Panc1 (cell line): ENCODE data around the gene SH3TC2. TPM values are rescaled to one million over a fixed set of nuclear protein-coding genes. Genes with fewer than 3 reads are reported as not detected.

Experiments
- ATAC-seq: fragments of 200-7000 bp; cut with Tn5 transposase; 2 replicates; pipeline ENCODE4 v1.9.1; 2020; ENCODE audit warnings: mild to moderate bottlenecking, moderate library complexity
- BruUV-seq: library from RNA; stranded (reverse); fragments of 400-500 nt; replicated peaks from 2 replicates; lab custom pipeline; 2021; lab: Mats Ljungman, UMichigan
- CTCF ChIA-PET: fragments of 300-600 bp; sonication (Branson Sonifier 250); formaldehyde crosslinking; loops from one replicate; lab custom pipeline; 2022; ENCODE audit warnings: antibody characterized with exemption; lab: Charles Lee
- POLR2A ChIA-PET: fragments of 300-600 bp; sonication (Branson Sonifier 250); formaldehyde crosslinking; loops from one replicate; lab custom pipeline; 2022; ENCODE audit warnings: antibody characterized with exemption; lab: Charles Lee
- DNase-seq: peaks from one replicate; pipeline ENCODE4 v3.0.0-alpha.2; 2010; ENCODE audit warnings: low read depth, low spot score
- H3K27ac ChIP-seq: 2 replicates; pipeline ENCODE4 v1.5.1; 2011; ENCODE audit warnings: mild to moderate bottlenecking, low read length, inconsistent platforms
- H3K27me3 ChIP-seq: fragments of 200-500 bp; sonication (Bioruptor generic); 2 replicates; pipeline ENCODE4 v1.6.0; 2014; ENCODE audit warnings: low read length, inconsistent platforms; ENCODE audit not compliant: control insufficient read depth, insufficient read depth
- H3K36me3 ChIP-seq: fragments of 200-500 bp; sonication (Bioruptor generic); 2 replicates; pipeline ENCODE4 v1.5.1; 2014; ENCODE audit warnings: inconsistent platforms, mild to moderate bottlenecking, low read length, moderate library complexity; ENCODE audit not compliant: control insufficient read depth, insufficient read depth
- H3K4me1 ChIP-seq: 2 replicates; pipeline ENCODE4 v1.5.1; 2011; ENCODE audit warnings: inconsistent platforms, mild to moderate bottlenecking, low read length, moderate library complexity; ENCODE audit not compliant: control insufficient read depth, insufficient read depth
- H3K4me3 ChIP-seq, 2 experiments: 2 replicates each; pipeline ENCODE4 v1.5.1; 2011 to 2012; ENCODE audit warnings: low read depth in 2 of 2, low read length in 2 of 2, mild to moderate bottlenecking in 2 of 2, inconsistent platforms in 1 of 2, moderate library complexity in 1 of 2
- H3K9me3 ChIP-seq: fragments of 200-500 bp; sonication (Bioruptor generic); 2 replicates; pipeline ENCODE4 v1.5.1; 2014; ENCODE audit warnings: low read depth, mild to moderate bottlenecking, inconsistent platforms, low read length, moderate library complexity; ENCODE audit not compliant: control insufficient read depth, insufficient read depth
- CTCF ChIP-seq: fragments of 450-650 bp; IDR thresholded peaks from 2 replicates; pipeline ENCODE4 v1.5.1; 2017; ENCODE audit warnings: mild to moderate bottlenecking
- POLR2AphosphoS5 ChIP-seq: IDR thresholded peaks from 2 replicates; pipeline ENCODE4 v1.6.1; 2012; ENCODE audit warnings: mild to moderate bottlenecking, low read depth, low read length, moderate library complexity
- REST ChIP-seq, 2 experiments: IDR thresholded peaks; 2 replicates each; pipeline ENCODE4 v1.6.1; 2011 to 2012; ENCODE audit warnings: low read depth in 2 of 2, control low read depth in 1 of 2, low read length in 1 of 2, mild to moderate bottlenecking in 1 of 2, moderate library complexity in 1 of 2; ENCODE audit not compliant: insufficient read depth in 1 of 2
- SIN3A ChIP-seq: IDR thresholded peaks from 2 replicates; pipeline ENCODE4 v1.6.1; 2012; ENCODE audit warnings: low read depth, mild to moderate bottlenecking, low read length, moderate library complexity, borderline replicate concordance; ENCODE audit not compliant: insufficient read depth
- TCF7L2 ChIP-seq: IDR thresholded peaks from 2 replicates; pipeline ENCODE4 v1.6.1; 2011; ENCODE audit warnings: mild to moderate bottlenecking, low read depth, low read length, inconsistent platforms
- in situ Hi-C: cut with HindIII; loops from 2 replicates; pipeline ENCODE4 v1.10.0; 2016; ENCODE audit warnings: low sequenced_read_pairs, low pct_unique_long_range_greater_than_20kb
- intact Hi-C: fragments of 100-400 bp; cut with micrococcal nuclease; formaldehyde crosslinking; loops from one replicate; pipeline ENCODE4 v1.10.0; 2022; ENCODE audit not compliant: unreplicated experiment
- total RNA-seq: library from RNA; stranded (reverse); gene quantifications from one replicate; pipeline ENCODE4 v1.2.1, GENCODE V29; 2021; ENCODE audit not compliant: unreplicated experiment

Gene SH3TC2
- total RNA-seq, 1 experiment from 2014 or later = 0.33 TPM

DNA sequence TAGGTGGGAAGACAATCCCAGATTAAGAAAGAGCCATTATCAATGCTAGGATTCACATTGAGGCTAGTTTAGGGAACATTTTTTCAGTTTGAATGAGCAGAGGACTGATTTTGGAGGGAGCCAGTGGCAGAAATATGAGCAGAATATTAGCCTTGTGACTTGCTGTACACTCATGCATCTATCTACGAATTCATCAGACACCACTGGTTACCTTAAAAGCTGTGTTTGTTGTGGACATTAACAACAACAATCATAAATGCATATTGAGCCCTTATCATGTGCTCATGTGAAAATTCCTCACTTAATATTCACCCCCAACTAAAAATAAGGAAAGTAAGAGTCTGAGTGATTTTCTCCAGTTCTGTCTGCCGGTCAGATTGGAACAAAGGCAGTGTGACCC, 9.9 kb upstream of the SH3TC2 start:
- H3K27ac ChIP-seq = no peak overlapping the region

GRCh38 chr5:149072376-149072775, 9.5 kb upstream of the SH3TC2 start:
- no TSS peak for BruUV-seq
- ATAC-seq = no peak
- in situ Hi-C loops = no loop called here

More for the DNA sequence above, 9.9 kb upstream of the SH3TC2 start:
- ATAC-seq = no peak
- no peak for TF ChIP-seq POLR2AphosphoS5
- no peak for TF ChIP-seq TCF7L2
- TF ChIP-seq CTCF = no peak
- TF ChIP-seq SIN3A = no peak
- TF ChIP-seq REST (IDR thresholded peaks at IDR 0.05; ENCODE audit: insufficient read depth in 1 of 2, low read depth in 2 of 2, low read length in 1 of 2) = no peak
- ChIA-PET POLR2A (no interaction called here), CTCF (no interaction called here)
- H3K4me3 ChIP-seq = no peak overlapping the region
- H3K4me1 ChIP-seq = no peaks in the 10 kb centered on the region
- H3K9me3 ChIP-seq = no peaks in the 10 kb centered on the region
- no peaks in the 10 kb centered on the region for H3K36me3 ChIP-seq
- no peak for DNase-seq
- no peaks in the 10 kb centered on the region for H3K27me3 ChIP-seq
- BruUV-seq = no TSS peak
- intact Hi-C loops (no loop called here), in situ Hi-C loops (no loop called here)

More at GRCh38 chr5:149072376-149072775, 9.5 kb upstream of the SH3TC2 start:
- TF ChIP-seq CTCF (no peak), SIN3A (no peak), REST (IDR thresholded peaks at IDR 0.05; ENCODE audit: insufficient read depth in 1 of 2, low read depth in 2 of 2, low read length in 1 of 2) (no peak), TCF7L2 (no peak), POLR2AphosphoS5 (no peak)
- Histone ChIP-seq H3K27me3 (no peaks in the 10 kb centered on the region), H3K4me1 (no peaks in the 10 kb centered on the region), H3K4me3 (no peak overlapping the region), H3K9me3 (no peaks in the 10 kb centered on the region), H3K27ac (no peak overlapping the region), H3K36me3 (no peaks in the 10 kb centered on the region)
- ChIA-PET POLR2A (no interaction called here), CTCF (no interaction called here)
- intact Hi-C loops = no loop called here
- DNase-seq = no peak
